Measurements from ENCODE around the gene MMP25.
"Not testable (repeated sequence)": the region's sequence is repeated elsewhere in the genome, so short reads cannot be mapped to it uniquely, and the experiment has no call there.

MMP25 gene

DNA sequence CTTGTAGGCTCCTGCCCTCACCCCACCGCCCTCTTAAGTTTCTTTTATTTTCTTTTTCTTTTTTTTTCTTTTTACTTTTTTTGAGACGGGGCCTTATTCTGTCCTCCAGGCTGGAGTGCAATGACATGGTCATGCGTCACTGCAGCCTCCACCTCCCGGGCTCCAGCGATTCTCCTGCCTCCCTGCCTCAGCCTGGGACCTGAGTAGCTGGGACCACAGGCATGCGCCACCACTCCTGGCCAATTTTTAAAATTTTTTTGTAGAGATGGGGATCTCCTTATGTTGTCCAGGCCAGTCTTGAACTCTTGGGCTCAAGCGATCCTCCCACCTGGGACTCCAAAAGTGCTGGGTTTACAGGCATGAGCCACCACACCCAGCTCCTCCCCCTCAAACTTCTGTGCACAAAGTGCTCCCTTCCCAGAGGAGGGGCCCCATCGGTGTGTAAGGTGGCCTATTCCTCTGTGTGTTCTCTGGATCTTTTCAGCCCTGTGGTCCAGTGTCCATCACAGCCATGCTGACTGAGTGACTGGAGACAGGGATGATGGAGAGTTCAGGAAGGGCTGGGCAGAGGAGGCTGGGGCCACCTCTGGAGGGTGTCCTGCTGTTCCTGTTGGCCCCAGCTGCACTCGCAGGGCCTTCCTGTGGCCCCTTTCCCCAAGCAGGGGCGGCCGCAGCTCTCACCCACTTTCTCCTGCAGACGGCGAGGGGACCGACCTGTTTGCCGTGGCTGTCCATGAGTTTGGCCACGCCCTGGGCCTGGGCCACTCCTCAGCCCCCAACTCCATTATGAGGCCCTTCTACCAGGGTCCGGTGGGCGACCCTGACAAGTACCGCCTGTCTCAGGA, 10.2 kb downstream of the MMP25 start:
- no peak for DNase-seq

DNA sequence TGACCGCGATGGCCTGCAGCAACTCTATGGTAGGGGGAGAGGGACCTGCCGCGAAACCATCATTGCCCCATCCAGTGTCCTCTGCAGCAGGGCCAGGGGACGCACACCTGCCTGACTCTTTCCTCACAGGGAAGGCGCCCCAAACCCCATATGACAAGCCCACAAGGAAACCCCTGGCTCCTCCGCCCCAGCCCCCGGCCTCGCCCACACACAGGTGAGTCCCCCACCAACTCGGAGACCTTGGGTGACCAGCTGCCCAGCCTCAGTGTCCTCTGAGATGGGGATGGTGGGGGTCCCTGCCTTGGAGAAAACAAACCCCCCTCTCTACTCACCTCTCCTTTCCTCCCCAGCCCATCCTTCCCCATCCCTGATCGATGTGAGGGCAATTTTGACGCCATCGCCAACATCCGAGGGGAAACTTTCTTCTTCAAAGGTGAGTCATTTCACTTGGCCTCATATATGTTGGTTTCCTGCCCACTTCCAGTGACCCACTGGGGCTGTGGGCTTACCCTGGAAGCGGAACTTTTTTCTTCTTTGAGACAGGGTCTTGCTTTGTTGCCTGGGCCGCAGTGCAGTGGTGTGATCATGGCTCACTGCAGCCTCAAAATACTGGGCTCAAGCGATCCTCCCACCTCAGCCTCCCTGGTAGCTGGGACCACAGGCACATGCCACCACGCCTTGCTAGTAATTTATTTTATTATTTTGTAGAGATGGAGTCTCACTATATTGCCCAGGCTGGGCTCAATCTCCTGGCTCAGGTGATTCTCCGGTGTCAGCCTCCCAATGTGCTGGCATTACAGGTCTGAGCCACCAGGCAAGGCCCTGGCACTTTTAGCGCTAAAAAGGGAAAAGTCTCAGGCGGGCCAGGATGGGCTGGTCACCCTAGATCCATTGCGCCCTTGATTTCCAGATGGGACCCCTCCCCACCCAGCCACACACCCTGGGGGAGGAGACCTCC, 11.1 kb downstream of the MMP25 start:
- no peak for DNase-seq

DNA sequence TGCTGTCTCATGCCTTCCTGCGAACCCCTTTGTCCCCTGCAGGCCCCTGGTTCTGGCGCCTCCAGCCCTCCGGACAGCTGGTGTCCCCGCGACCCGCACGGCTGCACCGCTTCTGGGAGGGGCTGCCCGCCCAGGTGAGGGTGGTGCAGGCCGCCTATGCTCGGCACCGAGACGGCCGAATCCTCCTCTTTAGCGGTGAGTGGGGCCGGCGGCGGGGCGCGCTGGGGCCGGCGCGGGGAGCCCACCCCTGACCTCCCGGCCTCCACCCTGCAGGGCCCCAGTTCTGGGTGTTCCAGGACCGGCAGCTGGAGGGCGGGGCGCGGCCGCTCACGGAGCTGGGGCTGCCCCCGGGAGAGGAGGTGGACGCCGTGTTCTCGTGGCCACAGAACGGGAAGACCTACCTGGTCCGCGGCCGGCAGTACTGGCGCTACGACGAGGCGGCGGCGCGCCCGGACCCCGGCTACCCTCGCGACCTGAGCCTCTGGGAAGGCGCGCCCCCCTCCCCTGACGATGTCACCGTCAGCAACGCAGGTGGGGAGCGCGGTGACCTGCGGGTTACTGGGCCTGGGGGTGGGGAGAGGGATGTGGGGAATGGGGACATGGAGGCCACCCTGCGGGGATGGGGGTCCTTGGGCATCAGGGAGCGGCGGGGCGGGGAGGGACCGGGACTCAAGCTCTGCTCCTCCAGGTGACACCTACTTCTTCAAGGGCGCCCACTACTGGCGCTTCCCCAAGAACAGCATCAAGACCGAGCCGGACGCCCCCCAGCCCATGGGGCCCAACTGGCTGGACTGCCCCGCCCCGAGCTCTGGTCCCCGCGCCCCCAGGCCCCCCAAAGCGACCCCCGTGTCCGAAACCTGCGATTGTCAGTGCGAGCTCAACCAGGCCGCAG, 12.0 kb downstream of the MMP25 start:
- DNase-seq, result peak; percentile 69

DNA sequence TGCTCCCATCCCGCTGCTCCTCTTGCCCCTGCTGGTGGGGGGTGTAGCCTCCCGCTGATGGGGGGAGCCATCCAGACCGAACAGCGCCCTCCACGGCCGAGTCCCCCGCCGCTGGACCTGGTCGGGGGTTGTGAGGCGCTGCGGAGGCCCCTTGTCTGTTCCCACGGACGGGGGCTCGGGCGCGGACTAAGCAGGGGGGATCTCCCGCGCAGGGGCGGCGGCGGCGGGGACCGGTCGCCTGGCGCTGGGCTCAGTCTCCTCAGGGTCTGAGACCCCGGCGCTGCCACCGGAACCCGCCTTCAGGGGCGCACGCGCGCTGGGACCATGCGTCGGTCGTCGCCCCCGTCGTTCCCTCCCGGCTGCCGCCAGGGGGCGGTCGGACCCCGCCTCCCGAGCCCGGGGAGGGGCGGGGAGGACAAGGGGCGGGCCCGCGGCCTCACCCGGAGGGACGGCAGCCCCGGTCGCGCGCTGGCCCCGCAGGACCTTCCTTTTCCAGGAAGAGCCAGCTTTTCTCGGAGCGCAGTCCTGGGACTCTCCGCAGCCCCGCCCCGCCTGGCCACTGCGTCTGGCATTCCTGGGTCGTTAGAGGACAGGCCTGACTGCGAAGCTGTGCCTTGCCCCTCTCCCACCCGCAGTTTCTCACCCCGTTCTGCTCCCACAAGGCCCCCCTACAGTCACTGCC, 12.8 kb downstream of the MMP25 start:
- DNase-seq, result peak; percentile 91

DNA sequence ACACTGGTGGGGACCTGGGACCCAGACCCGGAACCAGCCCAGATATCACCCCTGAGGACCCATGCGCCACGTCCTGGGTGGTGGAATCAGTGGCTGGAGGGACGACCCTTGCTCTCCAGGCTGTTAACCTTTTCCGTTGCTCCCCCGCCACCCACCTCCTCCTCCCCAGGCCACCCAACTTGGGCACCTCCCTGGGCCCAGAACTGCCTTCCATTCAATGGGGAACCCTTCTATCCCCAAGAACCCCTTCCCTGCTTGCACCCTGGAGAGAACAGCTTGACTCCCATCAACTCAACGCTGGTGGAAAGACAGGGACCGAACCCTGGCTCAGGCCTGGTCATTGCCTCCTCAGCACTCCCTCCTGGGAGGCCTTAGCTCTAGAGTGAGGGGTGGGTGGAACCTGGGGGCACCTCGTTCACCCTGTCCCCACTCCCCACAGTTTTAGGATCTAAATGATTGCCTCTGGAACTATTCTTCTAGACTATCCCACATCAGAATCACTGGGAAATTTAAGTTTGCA, 13.4 kb downstream of the MMP25 start:
- DNase-seq, result no peak

DNA sequence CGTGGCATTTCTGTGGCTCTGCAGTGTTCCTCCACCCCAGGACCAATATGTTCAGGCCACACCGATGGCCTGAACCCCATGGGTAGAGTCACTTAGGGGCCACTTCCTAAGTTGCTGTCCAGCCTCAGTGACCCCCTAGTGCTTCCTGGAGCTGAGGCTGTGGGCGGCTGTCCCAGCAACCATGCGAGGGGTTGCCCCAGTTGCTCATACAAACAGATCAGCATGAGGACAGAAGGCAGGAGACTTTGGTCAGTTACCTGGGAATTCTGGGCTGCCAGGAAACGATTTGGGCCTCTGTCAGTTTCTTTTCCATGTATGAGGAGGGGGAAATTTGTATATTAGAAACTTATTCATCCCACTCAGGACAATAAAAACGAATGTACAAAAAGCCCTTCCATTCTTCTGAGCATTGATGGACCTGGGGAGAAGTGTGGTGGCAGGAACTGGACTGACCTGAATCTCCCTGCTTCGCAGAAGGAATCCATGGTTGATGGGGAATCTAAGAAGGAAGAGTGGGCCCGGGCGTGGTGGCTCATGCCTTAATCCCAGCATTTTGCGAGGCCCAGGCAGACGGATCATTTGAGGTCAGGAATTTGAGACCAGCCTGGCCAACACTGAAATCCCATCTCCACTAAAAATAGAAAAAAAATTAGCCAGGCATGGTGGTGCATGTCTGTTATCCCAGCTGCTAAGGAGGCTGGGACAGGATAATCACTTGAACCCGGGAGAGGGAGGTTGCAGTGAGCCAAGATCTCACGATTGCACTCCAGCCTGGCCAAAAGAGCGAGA, 14.2 kb downstream of the MMP25 start:
- no peak for DNase-seq

DNA sequence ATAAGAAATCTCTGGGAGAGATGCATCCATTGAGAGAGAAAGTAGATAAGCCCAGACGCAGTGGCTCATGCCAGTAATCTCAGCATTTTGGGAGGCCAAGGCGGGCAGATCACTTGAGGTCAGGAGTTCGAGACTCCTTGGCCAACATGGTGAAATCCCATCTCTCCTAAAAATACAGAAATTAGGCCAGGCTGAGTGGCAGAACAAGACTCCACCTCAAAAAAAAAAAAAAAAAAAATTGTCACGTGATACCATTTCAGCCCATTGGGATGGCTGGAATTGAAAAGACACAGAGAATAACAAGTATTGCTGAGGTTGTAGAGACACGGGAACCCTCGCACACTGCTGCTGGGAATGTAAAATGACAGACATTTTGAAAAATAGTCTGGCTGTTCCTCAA, 16.2 kb downstream of the MMP25 start:
- no peak for DNase-seq

DNA sequence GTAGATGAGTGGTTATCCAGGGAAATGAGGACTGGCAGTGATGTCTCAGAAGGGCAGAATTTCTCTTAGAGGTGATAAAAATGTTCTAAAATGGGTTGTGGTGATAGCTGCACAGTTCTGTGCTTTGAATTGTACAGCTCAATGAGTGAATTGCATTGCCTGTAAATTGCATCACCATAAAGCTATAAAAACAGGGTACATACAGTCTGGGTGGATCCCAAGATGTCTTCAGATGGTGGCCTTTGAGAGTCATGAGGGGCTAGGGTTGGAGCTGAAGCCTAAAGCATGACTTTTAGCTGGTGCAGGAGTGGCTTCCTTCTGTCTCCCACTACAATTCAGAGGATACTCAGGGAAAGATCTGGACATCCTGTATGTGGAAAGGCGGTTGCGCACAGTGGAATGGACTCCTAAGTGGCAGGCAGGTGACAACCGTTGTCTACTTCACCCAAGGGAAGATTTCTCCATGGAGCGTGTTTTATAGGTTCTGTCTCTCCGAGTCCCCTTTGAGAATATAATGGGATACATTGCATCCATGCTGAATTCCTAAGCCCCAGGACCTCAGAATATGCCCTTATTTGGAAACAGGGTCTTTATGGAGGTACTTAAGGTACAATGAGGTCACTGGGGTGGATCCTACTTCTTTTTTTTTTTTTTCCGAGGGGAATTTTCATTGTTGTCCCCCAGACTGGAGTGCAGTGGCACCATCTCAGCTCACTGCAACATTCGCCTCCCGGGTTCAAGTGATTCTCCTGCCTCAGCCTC, 17.4 kb downstream of the MMP25 start:
- DNase-seq, result no peak

DNA sequence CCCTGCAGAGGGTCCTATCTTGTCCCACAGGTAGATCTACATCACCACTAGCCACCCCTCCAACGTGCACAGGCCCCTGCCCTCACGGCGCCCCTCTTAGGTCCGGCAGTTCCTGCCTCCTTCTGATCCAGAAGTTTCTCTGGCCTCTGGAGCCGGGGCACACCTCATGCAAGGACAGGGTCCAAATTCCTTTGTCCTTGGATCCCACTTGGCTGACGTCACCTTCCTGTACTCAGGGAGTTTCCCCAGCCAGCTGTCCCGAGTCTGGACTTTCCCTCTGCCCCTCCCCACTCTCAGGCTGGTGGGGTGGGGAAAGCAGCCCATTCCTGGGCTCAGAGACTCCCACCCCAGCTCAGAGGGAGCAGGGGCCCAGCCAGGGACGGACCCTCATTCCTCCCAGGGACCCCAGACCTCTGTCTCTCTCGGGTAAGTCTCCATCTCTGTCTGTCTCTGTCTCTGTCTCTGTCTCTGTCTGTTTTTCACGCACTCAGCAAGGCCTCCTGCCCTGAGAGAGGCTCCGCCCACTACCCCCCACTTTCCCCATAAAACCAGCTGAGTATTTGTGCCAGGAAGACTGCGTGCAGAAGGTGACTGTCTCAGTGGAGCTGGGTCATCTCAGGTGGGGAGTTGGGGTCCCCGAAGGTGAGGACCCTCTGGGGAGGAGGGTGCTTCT, 18.8 kb downstream of the MMP25 start, which contains the start of gene IL32:
Gene IL32 (plus strand): TSS at position 572 of the 673 bp plus-strand sequence. CDS start 172 bp downstream, outside the sequence.
- peak; percentile 35 for DNase-seq

DNA sequence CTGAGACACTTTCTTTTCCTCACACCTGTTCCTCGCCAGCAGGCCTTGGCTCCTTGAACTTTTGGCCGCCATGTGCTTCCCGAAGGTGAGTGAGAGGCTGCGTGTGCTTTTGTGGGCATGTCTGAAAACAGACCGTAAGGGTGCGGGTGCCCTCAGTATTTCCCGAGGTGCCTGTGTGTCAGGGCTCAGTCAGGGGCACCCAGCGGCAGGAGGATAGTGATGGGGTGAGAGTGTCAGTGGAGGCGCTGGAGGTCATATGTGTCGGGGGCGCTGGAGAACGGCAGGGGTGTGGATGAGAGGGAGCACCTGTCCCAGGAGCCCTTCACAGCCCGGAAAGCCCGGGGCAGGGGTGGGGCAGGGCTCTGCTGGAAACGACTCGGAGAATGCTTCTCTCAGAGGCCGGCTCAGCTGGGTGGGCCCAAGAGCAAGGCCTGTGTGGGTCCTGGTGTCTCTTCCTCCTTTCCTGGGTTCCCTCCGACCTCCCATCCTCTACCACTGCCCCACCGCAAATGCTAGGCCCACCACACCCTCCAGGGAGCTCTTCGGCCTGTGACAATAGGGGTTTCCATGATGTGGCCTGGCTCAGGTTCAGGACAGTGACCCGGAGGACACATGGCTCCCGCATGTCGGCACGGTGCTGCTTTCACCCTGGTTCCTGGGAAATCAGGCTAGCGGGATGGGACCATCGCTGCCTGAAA, 19.5 kb downstream of the MMP25 start:
- DNase-seq, result no peak

DNA sequence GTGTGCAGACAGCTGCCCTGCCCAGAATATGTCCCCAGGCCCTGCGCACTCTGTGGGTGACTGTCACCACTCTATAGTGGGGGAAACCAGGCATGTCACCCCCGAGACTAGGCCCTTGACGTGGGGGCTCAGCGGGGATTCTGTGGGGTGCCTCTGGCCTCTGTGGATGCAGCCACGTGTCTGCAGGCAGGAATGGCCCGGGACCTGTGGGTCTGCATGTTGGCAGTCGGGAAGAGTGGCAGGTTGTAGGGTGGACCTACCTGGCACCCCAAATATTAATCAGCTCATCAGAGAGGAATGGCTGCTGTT, 20.0 kb downstream of the MMP25 start:
- DNase-seq, result no peak

DNA sequence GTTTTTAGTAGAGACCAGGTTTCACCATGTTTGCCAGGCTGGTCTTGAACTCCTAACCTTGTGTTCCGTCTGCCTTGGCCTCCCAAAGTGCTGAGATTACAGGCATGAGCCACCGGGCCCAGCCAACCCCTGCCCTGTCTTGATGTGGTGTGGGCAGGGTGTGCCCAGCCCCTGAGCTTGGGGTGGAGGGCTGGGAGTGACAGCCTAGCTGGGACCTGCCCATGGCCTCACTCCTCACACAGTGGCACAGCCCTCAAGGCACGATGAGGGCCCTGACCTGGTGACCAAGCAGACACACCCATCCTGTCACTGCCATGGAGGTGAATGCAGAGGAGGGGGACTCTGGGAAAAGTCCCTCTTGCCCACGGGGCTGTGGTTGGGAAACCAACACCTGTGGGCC, 22.1 kb downstream of the MMP25 start:
- no peak for DNase-seq

DNA sequence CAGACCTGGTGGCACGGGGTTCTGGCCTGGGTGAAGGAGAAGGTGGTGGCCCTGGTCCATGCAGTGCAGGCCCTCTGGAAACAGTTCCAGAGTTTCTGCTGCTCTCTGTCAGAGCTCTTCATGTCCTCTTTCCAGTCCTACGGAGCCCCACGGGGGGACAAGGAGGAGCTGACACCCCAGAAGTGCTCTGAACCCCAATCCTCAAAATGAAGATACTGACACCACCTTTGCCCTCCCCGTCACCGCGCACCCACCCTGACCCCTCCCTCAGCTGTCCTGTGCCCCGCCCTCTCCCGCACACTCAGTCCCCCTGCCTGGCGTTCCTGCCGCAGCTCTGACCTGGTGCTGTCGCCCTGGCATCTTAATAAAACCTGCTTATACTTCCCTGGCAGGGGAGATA, 22.8 kb downstream of the MMP25 start:
- not testable (repeated sequence) for DNase-seq

DNA sequence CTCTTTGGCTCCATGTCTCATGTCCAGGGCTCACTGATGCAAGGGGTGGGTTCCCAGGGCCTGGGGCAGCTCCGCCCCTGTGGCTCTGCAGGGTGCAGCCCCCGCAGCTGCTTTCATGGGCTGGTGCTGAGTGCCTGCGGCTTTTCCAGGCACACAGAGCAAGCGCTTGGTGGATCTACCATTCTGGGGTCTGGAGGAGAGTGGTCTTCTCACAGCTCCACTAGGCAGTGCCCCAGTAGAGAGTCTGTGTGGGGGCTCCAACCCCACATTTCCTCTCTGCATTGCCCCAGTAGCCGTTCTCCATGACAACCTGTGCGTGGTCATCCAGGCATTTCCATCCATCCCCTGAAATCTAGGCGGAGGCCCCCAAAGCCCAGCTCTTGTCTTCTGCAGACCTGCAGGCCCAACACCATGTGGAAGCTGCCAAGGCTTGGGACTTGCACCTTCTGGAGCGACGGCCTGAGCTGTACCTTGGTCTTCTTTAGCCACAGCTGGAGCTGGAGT, 24.3 kb downstream of the MMP25 start:
- DNase-seq, result no peak

DNA sequence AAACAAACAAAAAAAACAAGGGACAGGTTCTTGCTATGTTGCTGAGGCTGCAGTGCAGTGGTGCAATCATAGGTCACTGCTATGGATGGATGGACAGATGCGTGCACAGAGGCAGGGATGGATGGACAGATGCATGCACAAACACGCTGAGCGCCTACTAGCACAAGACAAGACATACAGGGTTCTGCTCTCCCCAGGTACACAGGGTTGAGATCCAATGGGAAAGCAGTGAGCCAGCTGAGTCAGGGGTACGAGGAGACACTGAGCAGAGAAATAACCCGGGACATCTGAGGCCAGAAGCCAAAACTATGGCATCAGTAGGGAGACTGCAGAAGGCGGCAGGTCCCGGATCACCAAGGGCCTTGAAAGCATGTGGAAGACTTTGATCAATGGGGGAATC, 25.3 kb downstream of the MMP25 start:
- no peak for DNase-seq

DNA sequence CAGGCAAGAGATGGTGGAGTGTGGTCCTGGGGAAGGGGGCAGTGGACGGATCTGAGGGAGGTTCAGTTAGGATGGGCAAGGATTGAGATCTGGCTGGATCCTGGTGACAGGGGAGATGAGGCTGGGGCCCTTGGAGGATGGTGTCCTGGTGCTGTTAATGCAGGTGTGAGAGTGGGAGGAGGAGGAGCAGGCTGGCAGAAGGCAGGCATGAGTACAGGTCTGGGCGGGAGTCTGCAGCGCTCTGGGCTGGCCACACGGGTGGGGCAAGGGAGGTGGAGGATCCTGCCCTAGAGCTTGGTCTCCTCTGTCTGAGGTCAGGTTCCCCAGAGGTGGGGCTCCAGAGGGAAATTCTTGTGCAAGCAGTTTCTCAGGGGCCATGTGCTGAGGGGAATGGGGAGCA, 25.8 kb downstream of the MMP25 start:
- not testable (repeated sequence) for DNase-seq

DNA sequence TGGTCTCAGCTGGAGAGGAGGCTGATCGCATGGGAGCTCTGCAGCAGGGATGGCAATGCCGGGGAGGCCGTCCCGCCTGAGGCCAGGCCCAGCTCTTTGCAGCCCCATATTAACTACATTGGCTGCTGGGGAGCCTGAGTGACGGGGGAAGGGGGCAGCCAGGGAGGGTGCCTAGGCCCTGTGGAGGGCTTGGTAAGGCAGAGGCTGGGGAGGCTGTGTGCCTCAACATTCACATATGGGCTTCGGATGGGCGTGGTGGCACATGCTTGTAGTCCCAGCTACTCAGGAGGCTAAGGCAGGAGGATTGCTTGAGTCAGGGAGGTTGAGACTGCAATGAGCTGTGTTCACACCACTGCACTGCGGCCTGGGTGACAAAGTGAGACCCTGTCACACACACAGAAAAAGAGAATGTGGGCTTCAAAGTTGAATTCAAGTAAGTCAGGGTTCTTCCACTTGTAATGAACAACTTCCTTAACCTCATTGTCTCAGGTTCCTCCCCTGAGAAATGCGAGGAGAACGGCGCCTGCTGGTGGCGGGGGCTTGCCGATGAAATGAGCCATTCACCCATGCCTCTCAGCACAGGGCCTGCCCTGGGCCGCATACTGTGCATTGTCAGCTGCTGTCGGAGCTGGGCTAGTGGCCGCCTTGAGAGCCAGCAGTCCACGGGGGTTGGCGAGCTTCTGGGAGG, 26.4 kb downstream of the MMP25 start:
- not testable (repeated sequence) for DNase-seq

DNA sequence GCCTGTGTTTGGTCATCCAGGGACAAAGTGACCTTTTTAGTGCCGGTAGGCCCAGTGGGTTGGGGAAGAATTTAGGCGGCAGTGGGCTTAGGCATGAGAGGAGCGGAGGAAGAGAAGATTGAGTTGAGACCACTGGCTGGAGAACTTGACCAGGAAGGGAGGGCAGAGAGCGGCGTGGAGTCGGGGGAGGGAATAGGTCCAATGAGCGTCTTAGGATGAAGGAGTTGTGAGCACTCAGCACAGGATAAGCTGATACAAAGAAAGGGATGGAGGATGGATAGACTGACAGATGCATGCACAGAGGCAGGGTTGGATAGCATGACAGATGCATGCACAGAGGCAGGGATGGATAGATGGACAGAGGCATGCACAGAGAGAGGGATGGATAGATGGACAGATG, 27.1 kb downstream of the MMP25 start:
- no peak for DNase-seq

Data from NCI-H69 (cell line).